Heart left ventricle (tissue), 16 donors: ENCODE data around the gene PCSK6. TPM values are rescaled to one million over a fixed set of nuclear protein-coding genes. Genes with fewer than 3 reads are reported as not detected.
"Not testable (repeated sequence)": the region's sequence is repeated elsewhere in the genome, so short reads cannot be mapped to it uniquely, and the experiment has no call there.

Experiments used
- ATAC-seq, 4 donors: fragments of 200-7000 bp; cut with Tn5 transposase; one replicate each; pipeline ENCODE4 v1.9.1; 2020 to 2022; ENCODE audit warnings: moderate library complexity in 4 of 4, mild to moderate bottlenecking in 3 of 4, moderate number of reproducible peaks in 1 of 4
- DNase-seq, 5 donors: peaks; one replicate each; pipeline ENCODE4 v3.0.0-alpha.2; 2020
- H3K27ac ChIP-seq, 12 donors: fragments of 200-600 bp; sonication (generic) in 4 of 12; one replicate each; pipeline versions ENCODE4 v1.5.0 to v1.8.0; 2016 to 2022; ENCODE audit warnings: mild to moderate bottlenecking in 2 of 12
- H3K27me3 ChIP-seq, 9 donors: fragments of 200-600 bp; sonication (generic) in 2 of 9; one replicate each; pipeline versions ENCODE4 v1.5.1 to v1.8.0; 2016 to 2022; ENCODE audit warnings: mild to moderate bottlenecking in 3 of 9
- H3K36me3 ChIP-seq, 9 donors: fragments of 200-600 bp; sonication (generic) in 2 of 9; one replicate each; pipeline versions ENCODE4 v1.5.0 to v1.8.0; 2018 to 2022; ENCODE audit warnings: mild to moderate bottlenecking in 2 of 9
- H3K4me1 ChIP-seq, 12 donors: fragments of 200-600 bp; sonication (generic) in 4 of 12; one replicate each; pipeline versions ENCODE4 v1.5.0 to v1.8.0; 2016 to 2022; ENCODE audit warnings: mild to moderate bottlenecking in 3 of 12
- H3K4me3 ChIP-seq, 12 donors: fragments of 200-600 bp; sonication (generic) in 4 of 12; one replicate each; pipeline versions ENCODE4 v1.5.0 to v1.8.0; 2017 to 2022; ENCODE audit warnings: mild to moderate bottlenecking in 9 of 12, moderate library complexity in 4 of 12
- H3K9me3 ChIP-seq, 12 donors: fragments of 200-600 bp; sonication (generic) in 4 of 12; one replicate each; pipeline versions ENCODE4 v1.5.0 to v1.8.0; 2016 to 2022; ENCODE audit warnings: mild to moderate bottlenecking in 1 of 12
- POLR2A ChIP-seq, 2 donors: fragments of 450-650 bp; IDR thresholded peaks; one replicate each; pipeline ENCODE4 v1.6.1; 2017; ENCODE audit warnings: antibody characterized with exemption in 2 of 2, mild to moderate bottlenecking in 2 of 2, moderate library complexity in 2 of 2
- WGBS, 4 donors: extraction: QIAGEN DNeasy Blood & Tissue Kit in 2 of 4; methylation state at CpG; one replicate each; pipeline versions ENCODE4 v1.1.5 to v1.1.7; 2013 to 2018; 5-methylcytosine and 5-hydroxymethylcytosine counted together
- intact Hi-C, 10 donors: fragments of 100-400 bp; cut with DNase I; formaldehyde crosslinking; loops; one replicate each; pipeline versions ENCODE4 v1.11.1 to v1.14.2; 2022
- polyA plus RNA-seq, 2 donors: library from polyadenylated mRNA; stranded (reverse); fragments of 200-250 nt; gene quantifications; one replicate each; pipeline ENCODE4 v1.2.3, GENCODE V29; 2013
- total RNA-seq, 9 donors: library from RNA; depleted of rRNA in 2 of 9; stranded (reverse); fragments of >200 nt in 2 of 9; fragmentation: NEBNext Ultra II Directional in 3 of 9; extraction: Animal tissue kit (Norgen Biotek cat#: 25700) in 3 of 9; gene quantifications; one replicate each; pipeline versions ENCODE4 v1.1.0 to v1.2.4, GENCODE V29; 2016 to 2023
- TF ChIP-seq, protein P1 (sequence below), 12 donors: fragments of 200-600 bp; sonication (generic) in 4 of 12; IDR thresholded peaks; one replicate each; pipeline versions ENCODE4 v1.5.0 to v1.8.0; 2018 to 2022; ENCODE audit warnings: antibody characterized with exemption in 12 of 12, mild to moderate bottlenecking in 5 of 12
- donor health status: ischemic (EF 13 %, LVEDD 7.1; RV severe dilation, severe dysfunction).
- donor health status: healthy with polysubstance abuse.
- donor health status: DM: no; HTN: yes; CAD: no.
- donor health status: DM: no; HTN: no; CAD: no.
- donor health status: ischemic (EF 25% LVEDD 6.9; RV normal size, moderate dysfunction).
- donor health status: ischemic (EF 25% LVEDD 5.7; RV mildly dilated, moderate dysfunction).
- donor health status: healthy.
- donor health status: DM: yes; HTN: yes; CAD: no.
- donor health status: ischemic (EF 35%, LVEDD 5.7; RV mildly dilated, moderate dysfunction).
- donor health status: nonischemic (EF 11% LVEDD 7.7; RV severe dilation, severe dysfunction).
- donor health status: DM: yes; HTN: yes; CAD: no.
- donor health status: PGD.
- donor health status: ischemic (EF 29% LVEDD 5.4; RV normal size, mild dysfunction).
- donor health status: nonischemic (EF 23%, LVEDD 6.1; RV moderate dilation, normal function).

Gene PCSK6
- total and polyA plus RNA-seq, 11 donors: 7.3 to 41.7 (median 22.3) TPM

DNA sequence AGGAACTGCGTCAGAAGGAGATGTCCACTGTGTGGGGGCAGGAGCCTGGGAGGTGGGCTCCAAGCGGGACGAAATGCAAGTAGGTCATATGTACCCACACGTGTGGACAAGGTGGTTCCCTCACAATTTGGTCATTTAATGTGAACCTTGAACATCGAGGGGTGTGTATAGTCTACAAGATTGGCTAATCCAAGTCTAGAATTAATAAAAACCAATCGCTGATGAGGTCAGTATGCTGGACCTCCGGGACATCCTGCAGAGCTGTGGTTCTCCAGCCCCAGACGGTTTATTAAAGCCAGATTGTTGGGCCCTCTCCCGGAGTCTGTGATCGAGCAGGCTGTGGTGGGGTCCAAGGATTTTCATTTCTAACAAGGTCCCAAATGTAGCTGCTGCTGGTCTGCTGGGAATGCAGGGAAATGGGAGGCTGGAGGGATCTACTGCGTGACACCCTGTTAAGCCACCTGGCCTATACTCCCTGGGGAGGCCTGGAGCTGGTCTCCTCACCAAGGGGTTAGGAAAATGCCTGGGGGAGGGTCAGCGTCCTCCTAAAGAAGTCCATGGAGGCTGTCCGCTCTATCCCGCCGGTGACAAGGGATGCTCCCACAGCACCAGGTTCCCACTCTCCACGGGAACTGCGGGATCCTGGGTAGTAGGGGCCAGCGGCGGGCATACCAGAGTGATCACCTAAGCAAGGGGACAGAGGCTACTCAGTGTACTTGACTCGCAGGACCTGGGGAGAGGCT, 25.1 kb downstream of the PCSK6 start:
- WGBS, 4 donors: 78 to 90% (median 86%) methylated on average over 17 to 20 of the region's 20 CpGs
- no peak for TF ChIP-seq POLR2A (IDR thresholded peaks at IDR 0.05)
- TF ChIP-seq, protein P1, sequence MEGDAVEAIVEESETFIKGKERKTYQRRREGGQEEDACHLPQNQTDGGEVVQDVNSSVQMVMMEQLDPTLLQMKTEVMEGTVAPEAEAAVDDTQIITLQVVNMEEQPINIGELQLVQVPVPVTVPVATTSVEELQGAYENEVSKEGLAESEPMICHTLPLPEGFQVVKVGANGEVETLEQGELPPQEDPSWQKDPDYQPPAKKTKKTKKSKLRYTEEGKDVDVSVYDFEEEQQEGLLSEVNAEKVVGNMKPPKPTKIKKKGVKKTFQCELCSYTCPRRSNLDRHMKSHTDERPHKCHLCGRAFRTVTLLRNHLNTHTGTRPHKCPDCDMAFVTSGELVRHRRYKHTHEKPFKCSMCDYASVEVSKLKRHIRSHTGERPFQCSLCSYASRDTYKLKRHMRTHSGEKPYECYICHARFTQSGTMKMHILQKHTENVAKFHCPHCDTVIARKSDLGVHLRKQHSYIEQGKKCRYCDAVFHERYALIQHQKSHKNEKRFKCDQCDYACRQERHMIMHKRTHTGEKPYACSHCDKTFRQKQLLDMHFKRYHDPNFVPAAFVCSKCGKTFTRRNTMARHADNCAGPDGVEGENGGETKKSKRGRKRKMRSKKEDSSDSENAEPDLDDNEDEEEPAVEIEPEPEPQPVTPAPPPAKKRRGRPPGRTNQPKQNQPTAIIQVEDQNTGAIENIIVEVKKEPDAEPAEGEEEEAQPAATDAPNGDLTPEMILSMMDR (IDR thresholded peaks at IDR 0.05): no peak
- Histone ChIP-seq H3K36me3 (no peaks in the 10 kb centered on the region), H3K27ac (no peak overlapping the region), H3K9me3 (peaks cover 0 to 4% (median 0%) of the 10 kb centered on the region in 12 donors), H3K27me3 (peaks cover 0 to 4% (median 0%) of the 10 kb centered on the region in 9 donors), H3K4me3 (no peak overlapping the region), H3K4me1 (peaks cover 0 to 11% (median 4%) of the 10 kb centered on the region in 12 donors)
- no peak for DNase-seq
- intact Hi-C loops: no loop called here
- peak in 2 of 4 donors; percentile 29 to 59 for ATAC-seq

GRCh38 chr15:101463696-101464095, 25.8 kb downstream of the PCSK6 start:
- WGBS, 4 donors: 86 to 89% (median 88%) methylated on average over 5 of the region's 5 CpGs

DNA sequence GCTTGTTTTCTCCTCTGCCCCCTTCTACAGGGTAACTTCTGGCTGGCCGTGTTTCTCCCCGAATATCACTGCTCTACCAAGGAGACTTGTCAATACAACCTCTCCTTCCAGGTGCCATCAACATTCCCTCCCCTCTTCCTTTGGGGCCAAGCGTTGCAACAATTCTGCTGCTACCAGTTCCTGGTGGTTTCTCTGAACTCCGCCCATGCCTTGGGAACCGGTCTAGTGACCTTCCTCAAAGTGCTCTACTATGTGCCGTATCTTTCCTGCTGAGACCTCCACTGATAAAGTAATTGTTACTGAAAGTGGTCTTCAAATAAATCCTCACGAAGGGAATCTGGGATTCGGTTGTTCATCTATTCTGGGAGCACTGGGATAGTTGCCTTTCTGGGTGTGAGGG, 26.2 kb downstream of the PCSK6 start:
- H3K4me1 ChIP-seq: peaks cover 0 to 12% (median 2%) of the 10 kb centered on the region in 12 donors
- intact Hi-C loops: no loop called here
- H3K27me3 ChIP-seq: peaks cover 0 to 4% (median 0%) of the 10 kb centered on the region in 9 donors
- 65 to 70% (median 68%) methylated on average over 8 of the region's 8 CpGs for WGBS, 4 donors
- DNase-seq (no peak), ATAC-seq (no peak)
- no peak overlapping the region for H3K4me3 ChIP-seq
- H3K27ac ChIP-seq: no peak overlapping the region
- TF ChIP-seq, protein P1 (IDR thresholded peaks at IDR 0.05): no peak
- no peak for TF ChIP-seq POLR2A (IDR thresholded peaks at IDR 0.05)
- H3K36me3 ChIP-seq: no peaks in the 10 kb centered on the region
- H3K9me3 ChIP-seq: peaks cover 0 to 4% (median 0%) of the 10 kb centered on the region in 12 donors

More at GRCh38 chr15:101463696-101464095, 25.8 kb downstream of the PCSK6 start:
- intact Hi-C loops, H3K4me1 ChIP-seq, H3K27ac ChIP-seq, ATAC-seq, H3K36me3 ChIP-seq, DNase-seq, H3K27me3 ChIP-seq, H3K4me3 ChIP-seq, H3K9me3 ChIP-seq: not testable (repeated sequence)

DNA sequence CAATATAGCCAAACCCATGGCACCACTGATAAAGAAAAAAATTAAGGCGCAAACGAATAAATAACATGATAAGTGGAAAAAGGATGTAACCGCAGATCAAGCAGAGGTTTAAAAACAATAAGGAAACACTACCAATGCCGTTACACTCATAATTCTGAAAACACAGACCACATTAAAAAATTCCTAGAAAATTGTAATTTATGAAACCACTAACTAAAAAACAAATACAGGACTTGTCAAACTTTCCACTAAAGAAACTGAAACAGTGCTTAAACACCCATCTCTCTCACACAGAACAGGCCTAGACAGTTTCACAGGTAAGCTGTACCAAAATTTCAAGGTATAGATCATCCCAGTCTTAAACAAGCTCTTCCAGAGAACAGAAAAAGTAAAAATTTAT, 28.4 kb downstream of the PCSK6 start:
- TF ChIP-seq POLR2A (IDR thresholded peaks at IDR 0.05): no peak
- TF ChIP-seq, protein P1 (IDR thresholded peaks at IDR 0.05): no peak
- no peaks in the 10 kb centered on the region for H3K27me3 ChIP-seq
- WGBS, 4 donors: 89 to 95% (median 92%) methylated on average over 4 of the region's 4 CpGs
- no peak overlapping the region for H3K27ac ChIP-seq
- H3K4me1 ChIP-seq: peaks cover 0 to 19% (median 4%) of the 10 kb centered on the region in 12 donors
- no peaks in the 10 kb centered on the region for H3K36me3 ChIP-seq
- no peak for DNase-seq
- intact Hi-C loops: no loop called here
- no peak overlapping the region for H3K4me3 ChIP-seq
- no peak for ATAC-seq
- peaks cover 0 to 2% (median 0%) of the 10 kb centered on the region in 12 donors for H3K9me3 ChIP-seq
